Osteoblast (primary cell): Measurements from ENCODE around the gene GRM2. TPM values are rescaled to one million over a fixed set of nuclear protein-coding genes. Genes with fewer than 3 reads are reported as not detected.

Experiments used
- DNase-seq: peaks from one replicate; pipeline ENCODE4 v3.0.0; 2011; ENCODE audit warnings: low spot score, mixed read lengths; ENCODE audit not compliant: insufficient read length; ENCODE audit errors: missing footprints
- H2AFZ ChIP-seq: 2 replicates; pipeline ENCODE4 v1.6.0; 2011; ENCODE audit warnings: mild to moderate bottlenecking, low read length
- H3K27ac ChIP-seq: 2 replicates; pipeline ENCODE4 v1.5.1; 2011; ENCODE audit warnings: mild to moderate bottlenecking, low read depth, low read length, moderate library complexity
- H3K27me3 ChIP-seq: 2 replicates; pipeline ENCODE4 v1.6.0; 2012; ENCODE audit warnings: mild to moderate bottlenecking, control low read depth, inconsistent platforms, low read length, moderate library complexity; ENCODE audit not compliant: insufficient read depth
- H3K36me3 ChIP-seq: 2 replicates; pipeline ENCODE4 v1.5.1; 2011; ENCODE audit warnings: mild to moderate bottlenecking, low read length, control low read depth, moderate library complexity; ENCODE audit not compliant: insufficient read depth
- H3K4me1 ChIP-seq: 2 replicates; pipeline ENCODE4 v1.5.1; 2011; ENCODE audit warnings: mild to moderate bottlenecking, low read length, control low read depth, moderate library complexity; ENCODE audit not compliant: insufficient read depth
- H3K4me2 ChIP-seq: 2 replicates; pipeline ENCODE4 v1.6.0; 2011; ENCODE audit warnings: mild to moderate bottlenecking, low read length; ENCODE audit not compliant: insufficient read depth
- H3K4me3 ChIP-seq: fragments of 200-600 bp; sonication (generic); 3 replicates; pipeline ENCODE4 v1.5.1; 2012; ENCODE audit warnings: mild to moderate bottlenecking, low read length, inconsistent platforms; ENCODE audit not compliant: insufficient read depth
- H3K79me2 ChIP-seq: 2 replicates; pipeline ENCODE4 v1.6.0; 2012; ENCODE audit warnings: mild to moderate bottlenecking, low read length, control low read depth, inconsistent platforms; ENCODE audit not compliant: insufficient read depth
- H3K9me3 ChIP-seq: 2 replicates; pipeline ENCODE4 v1.5.1; 2011; ENCODE audit warnings: low read depth, low read length, control low read depth
- H4K20me1 ChIP-seq: 2 replicates; pipeline ENCODE4 v1.6.0; 2012; ENCODE audit warnings: mild to moderate bottlenecking, low read length, control low read depth; ENCODE audit not compliant: insufficient read depth
- CTCF ChIP-seq: IDR thresholded peaks from 2 replicates; pipeline ENCODE4 v1.5.1; 2011; ENCODE audit warnings: mild to moderate bottlenecking, low read depth, low read length, moderate library complexity; ENCODE audit errors: extremely low read depth
- total RNA-seq: library from RNA; depleted of rRNA; stranded (reverse); fragments of >200 nt; gene quantifications from 2 replicates; pipeline ENCODE4 v1.2.3, GENCODE V29; 2012

Gene GRM2
- total RNA-seq, 1 donor = not detected

GRCh38 chr3:51733859-51734571 is 27.1 kb downstream of the GRM2 start:
- H2AFZ ChIP-seq = no peak overlapping the region
- TF ChIP-seq CTCF = no peak
- no peak for DNase-seq
- no peak overlapping the region for H3K4me2 ChIP-seq
- H3K79me2 ChIP-seq = no peaks in the 10 kb centered on the region
- H3K4me3 ChIP-seq = no peak overlapping the region
- no peaks in the 10 kb centered on the region for H3K36me3 ChIP-seq
- H4K20me1 ChIP-seq = no peaks in the 10 kb centered on the region
- H3K4me1 ChIP-seq = no peaks in the 10 kb centered on the region
- H3K27me3 ChIP-seq = peaks cover 12% of the 10 kb centered on the region
- H3K27ac ChIP-seq = no peak overlapping the region
- no peaks in the 10 kb centered on the region for H3K9me3 ChIP-seq

- Histone ChIP-seq H3K27ac (no peak overlapping the region), H2AFZ (no peak overlapping the region), H3K4me3 (no peak overlapping the region), H3K27me3 (peaks cover 13% of the 10 kb centered on the region), H3K9me3 (no peaks in the 10 kb centered on the region), H3K79me2 (no peaks in the 10 kb centered on the region), H4K20me1 (no peaks in the 10 kb centered on the region), H3K4me1 (no peaks in the 10 kb centered on the region), H3K36me3 (no peaks in the 10 kb centered on the region), H3K4me2 (no peak overlapping the region)
- no peak for TF ChIP-seq CTCF
- no peak for DNase-seq
Observed at GRCh38 chr3:51734572-51734907, 27.7 kb downstream of the GRM2 start.

GRCh38 chr3:51735039-51735438 is 28.2 kb downstream of the GRM2 start:
- H3K9me3 ChIP-seq = no peaks in the 10 kb centered on the region
- DNase-seq = no peak
- H3K36me3 ChIP-seq = no peaks in the 10 kb centered on the region
- H3K79me2 ChIP-seq = no peaks in the 10 kb centered on the region
- H3K4me1 ChIP-seq = no peaks in the 10 kb centered on the region
- no peak overlapping the region for H3K4me2 ChIP-seq
- H2AFZ ChIP-seq = no peak overlapping the region
- no peak for TF ChIP-seq CTCF
- H3K27ac ChIP-seq = no peak overlapping the region
- no peaks in the 10 kb centered on the region for H4K20me1 ChIP-seq
- H3K27me3 ChIP-seq = peaks cover 17% of the 10 kb centered on the region
- no peak overlapping the region for H3K4me3 ChIP-seq

GRCh38 chr3:51735950-51736349 is 29.1 kb downstream of the GRM2 start:
- H3K36me3 ChIP-seq = no peaks in the 10 kb centered on the region
- no peaks in the 10 kb centered on the region for H3K79me2 ChIP-seq
- DNase-seq = no peak
- H3K9me3 ChIP-seq = no peaks in the 10 kb centered on the region
- H3K4me3 ChIP-seq = no peak overlapping the region
- TF ChIP-seq CTCF = no peak
- H2AFZ ChIP-seq = no peak overlapping the region
- H3K27ac ChIP-seq = no peak overlapping the region
- H3K4me2 ChIP-seq = no peak overlapping the region
- no peaks in the 10 kb centered on the region for H3K4me1 ChIP-seq
- H3K27me3 ChIP-seq = peaks cover 19% of the 10 kb centered on the region
- no peaks in the 10 kb centered on the region for H4K20me1 ChIP-seq
